ENCODE results near the gene GTSF1L.

Gene GTSF1L

GRCh38 chr20:43691928-43692524 lies 34.8 kb downstream of the GTSF1L start:
- Mint-ChIP-seq H3K36me3 (ENCODE audit: low read depth) (peaks cover 11% of the 10 kb centered on the region), H3K27ac (no peak overlapping the region), H3K4me1 (no peaks in the 10 kb centered on the region), H3K27me3 (ENCODE audit: low read depth) (no peaks in the 10 kb centered on the region), H3K9me3 (no peaks in the 10 kb centered on the region), H3K4me3 (no peak overlapping the region)
- TF ChIP-seq CTCF (IDR thresholded peaks at IDR 0.05; ENCODE audit: unreplicated experiment in 3 of 3) = peak in 2 of 3 experiments; percentile 23 to 36

GRCh38 chr20:43690943-43691598 lies 35.7 kb downstream of the GTSF1L start:
- peaks cover 11% of the 10 kb centered on the region for H3K36me3 Mint-ChIP-seq (ENCODE audit: low read depth)
- H3K9me3 Mint-ChIP-seq = no peaks in the 10 kb centered on the region
- no peak for TF ChIP-seq CTCF (IDR thresholded peaks at IDR 0.05; ENCODE audit: unreplicated experiment in 3 of 3)
- no peak overlapping the region for H3K4me3 Mint-ChIP-seq
- no peaks in the 10 kb centered on the region for H3K4me1 Mint-ChIP-seq
- H3K27ac Mint-ChIP-seq = no peak overlapping the region
- no peaks in the 10 kb centered on the region for H3K27me3 Mint-ChIP-seq (ENCODE audit: low read depth)

- Mint-ChIP-seq H3K4me3 (no peak overlapping the region), H3K36me3 (ENCODE audit: low read depth) (peaks cover 8% of the 10 kb centered on the region), H3K27me3 (ENCODE audit: low read depth) (no peaks in the 10 kb centered on the region), H3K27ac (no peak overlapping the region), H3K9me3 (no peaks in the 10 kb centered on the region), H3K4me1 (no peaks in the 10 kb centered on the region)
- no peak for TF ChIP-seq CTCF (IDR thresholded peaks at IDR 0.05; ENCODE audit: unreplicated experiment in 3 of 3)
Measured at GRCh38 chr20:43689165-43689564, 37.6 kb downstream of the GTSF1L start.

GRCh38 chr20:43686820-43687219 lies 40.0 kb downstream of the GTSF1L start:
- no peaks in the 10 kb centered on the region for H3K27me3 Mint-ChIP-seq (ENCODE audit: low read depth)
- peaks cover 8% of the 10 kb centered on the region for H3K36me3 Mint-ChIP-seq (ENCODE audit: low read depth)
- no peak overlapping the region for H3K4me3 Mint-ChIP-seq
- TF ChIP-seq CTCF (IDR thresholded peaks at IDR 0.05; ENCODE audit: unreplicated experiment in 3 of 3) = no peak
- no peak overlapping the region for H3K27ac Mint-ChIP-seq
- no peaks in the 10 kb centered on the region for H3K4me1 Mint-ChIP-seq
- no peaks in the 10 kb centered on the region for H3K9me3 Mint-ChIP-seq

- Mint-ChIP-seq H3K27me3 (ENCODE audit: low read depth) (peaks cover 6% of the 10 kb centered on the region), H3K4me1 (no peaks in the 10 kb centered on the region), H3K9me3 (no peaks in the 10 kb centered on the region), H3K36me3 (ENCODE audit: low read depth) (no peaks in the 10 kb centered on the region), H3K4me3 (no peak overlapping the region), H3K27ac (no peak overlapping the region)
- TF ChIP-seq CTCF (IDR thresholded peaks at IDR 0.05; ENCODE audit: unreplicated experiment in 3 of 3) = no peak
Measured at GRCh38 chr20:43682446-43682845, 44.4 kb downstream of the GTSF1L start.

GRCh38 chr20:43681991-43682410 lies 44.8 kb downstream of the GTSF1L start:
- Mint-ChIP-seq H3K4me1 (no peaks in the 10 kb centered on the region), H3K27ac (no peak overlapping the region), H3K4me3 (no peak overlapping the region), H3K27me3 (ENCODE audit: low read depth) (peaks cover 6% of the 10 kb centered on the region), H3K9me3 (no peaks in the 10 kb centered on the region), H3K36me3 (ENCODE audit: low read depth) (peaks cover 4% of the 10 kb centered on the region)
- TF ChIP-seq CTCF (IDR thresholded peaks at IDR 0.05; ENCODE audit: unreplicated experiment in 3 of 3) = no peak

All from nephron (organoid).